GM19035 (cell line): ENCODE data around the gene CHRNB1.

Source experiments
- ATAC-seq: cut with Tn5 transposase; IDR thresholded peaks from one replicate; pipeline ENCODE4 v1.9.1; 2021; ENCODE audit not compliant: unreplicated experiment

The CHRNB1 gene

DNA sequence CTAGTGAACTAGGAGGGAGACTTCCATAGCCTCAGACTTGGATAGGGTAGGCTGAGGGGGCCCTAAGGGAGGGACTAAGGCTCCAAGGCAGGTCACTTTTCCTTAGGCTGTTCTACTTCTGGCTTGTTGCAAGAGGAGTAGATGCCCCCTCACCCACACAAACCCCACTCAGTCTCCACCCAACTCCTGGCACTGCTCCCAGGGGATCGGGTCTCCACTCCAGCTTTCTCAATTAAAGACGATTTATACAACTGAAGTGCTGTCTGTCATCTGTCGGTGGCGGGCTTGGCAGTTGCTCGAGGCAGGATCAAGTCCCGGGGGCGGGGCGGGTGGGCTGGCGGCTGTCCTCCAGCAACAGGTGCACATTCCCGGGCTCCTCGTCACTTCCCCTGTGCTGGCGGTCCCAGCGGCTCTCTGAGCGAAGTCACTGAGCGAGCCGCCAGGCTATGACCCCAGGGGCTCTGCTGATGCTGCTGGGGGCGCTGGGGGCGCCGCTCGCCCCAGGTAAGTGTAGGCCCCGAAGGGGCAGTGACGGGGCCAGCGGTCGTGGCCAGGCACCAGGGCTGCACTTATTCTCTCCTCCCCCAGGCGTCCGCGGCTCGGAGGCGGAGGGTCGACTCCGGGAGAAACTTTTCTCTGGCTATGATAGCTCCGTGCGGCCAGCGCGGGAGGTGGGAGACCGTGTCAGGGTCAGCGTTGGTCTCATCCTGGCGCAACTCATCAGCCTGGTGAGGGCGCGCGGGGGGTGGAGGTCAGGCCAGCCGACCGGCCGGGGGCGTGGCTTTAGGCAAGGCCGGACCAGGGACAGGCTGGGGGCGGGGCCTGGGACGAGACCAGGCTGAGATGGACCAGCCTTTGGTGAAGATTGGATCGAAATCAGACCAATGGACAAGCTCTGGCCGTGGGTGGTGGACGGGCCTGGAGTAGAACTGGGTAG lies at the start of gene CHRNB1:
Gene CHRNB1 (plus strand): TSS at position 380 of the 937 bp plus-strand sequence. CDS start 67 bp downstream, at position 447.
- ATAC-seq: peak; percentile 65

- ATAC-seq: no peak
These were observed 48.7 kb upstream of the CHRNB1 start for GRCh38 chr17:7396147-7396546.

DNA sequence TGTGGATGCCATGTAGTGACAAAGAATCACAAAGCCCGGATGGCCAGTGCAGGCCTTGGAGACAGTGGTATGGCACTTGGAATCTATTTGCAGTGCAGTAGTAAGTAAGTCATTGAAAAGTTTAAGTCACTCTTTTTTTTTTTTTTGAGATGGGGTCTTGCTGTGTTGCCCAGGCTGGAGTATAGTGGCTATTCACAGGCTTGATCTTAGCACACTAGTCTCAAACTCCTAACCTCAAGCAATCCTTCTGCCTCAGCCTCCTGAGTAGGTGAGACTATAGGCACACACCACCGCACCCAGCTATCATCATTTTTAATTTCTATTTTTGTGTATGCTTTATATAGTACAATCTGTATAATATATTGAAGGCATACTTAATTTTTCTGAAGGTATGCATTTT lies 46.2 kb upstream of the CHRNB1 start:
- no peak for ATAC-seq

DNA sequence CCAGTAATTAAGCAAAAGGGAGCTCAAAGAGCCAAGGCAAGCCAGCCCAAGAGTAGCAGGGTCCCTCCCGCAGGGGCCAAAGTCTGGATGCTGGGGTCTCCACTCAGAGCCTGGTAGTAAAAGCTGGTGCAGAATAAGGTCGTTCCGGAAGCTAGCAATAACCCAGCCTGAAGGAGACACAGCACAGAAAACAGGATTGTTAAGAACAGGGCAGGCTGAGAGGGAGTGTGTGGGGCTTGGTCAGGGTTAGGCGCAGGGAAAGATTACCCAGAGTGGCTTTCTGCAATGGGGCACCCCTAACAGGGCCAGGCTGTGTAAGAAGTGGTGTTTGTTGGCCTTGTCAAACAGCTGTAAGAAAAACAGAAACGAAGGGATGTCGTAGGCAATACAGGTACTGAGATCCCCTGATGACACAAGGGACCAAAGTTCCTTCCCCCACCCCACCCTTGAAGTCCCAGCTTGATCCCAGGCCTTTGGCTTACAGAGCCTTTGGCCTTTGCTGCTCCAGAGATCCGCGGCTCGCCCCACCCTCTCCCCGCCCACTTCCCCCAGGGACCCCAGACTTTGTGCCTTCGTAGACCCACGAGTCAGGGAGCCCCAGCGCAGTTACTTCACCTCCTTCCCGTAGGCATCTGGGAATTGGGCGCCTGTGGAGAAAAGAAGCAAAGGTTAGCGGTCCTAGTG lies 41.7 kb upstream of the CHRNB1 start:
- ATAC-seq: no peak

- no peak for ATAC-seq
These were observed 41.2 kb upstream of the CHRNB1 start for GRCh38 chr17:7403727-7403976.

DNA sequence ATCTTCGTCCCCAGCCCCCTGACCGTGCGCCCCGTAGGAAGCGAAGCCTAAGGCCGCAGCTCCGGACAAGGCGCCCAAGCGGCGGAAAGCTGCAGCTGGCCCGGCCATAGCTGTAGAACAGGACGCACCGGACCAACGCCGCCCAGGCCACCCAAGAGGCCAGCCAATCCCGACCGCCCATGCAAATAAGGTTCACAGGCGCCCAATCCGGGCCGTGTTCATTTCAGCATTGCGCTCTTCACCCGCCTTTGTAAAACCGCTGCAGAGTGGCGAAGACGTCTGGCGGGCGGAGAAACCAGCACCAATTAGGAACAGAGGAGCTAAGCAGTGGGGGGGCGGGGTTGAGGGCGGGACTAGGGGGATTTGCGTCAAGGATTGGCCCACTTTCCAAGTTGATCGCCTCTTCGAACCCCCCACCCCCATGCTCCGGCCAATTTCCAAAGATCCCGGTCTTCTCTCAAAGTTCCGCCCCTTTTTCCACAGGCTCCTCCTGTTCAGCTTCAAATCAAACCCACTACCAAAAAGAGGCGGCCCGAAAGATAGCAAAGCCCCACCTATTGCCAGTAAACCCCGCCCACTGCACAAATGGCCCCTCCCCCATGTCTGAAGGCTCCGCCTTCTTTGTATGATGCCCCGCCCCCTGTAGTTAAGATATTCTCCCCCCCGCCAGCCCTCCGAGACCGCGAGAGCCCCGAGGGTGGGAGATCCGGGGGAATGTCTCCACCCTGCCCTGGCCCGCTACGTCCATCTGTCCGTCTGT lies 40.7 kb upstream of the CHRNB1 start, which contains the start of gene TMEM256:
Gene TMEM256 (minus strand): TSS at position 121 of the 760 bp plus-strand sequence. CDS start 13 bp downstream, at position 108.
- peak; percentile 94 for ATAC-seq

DNA sequence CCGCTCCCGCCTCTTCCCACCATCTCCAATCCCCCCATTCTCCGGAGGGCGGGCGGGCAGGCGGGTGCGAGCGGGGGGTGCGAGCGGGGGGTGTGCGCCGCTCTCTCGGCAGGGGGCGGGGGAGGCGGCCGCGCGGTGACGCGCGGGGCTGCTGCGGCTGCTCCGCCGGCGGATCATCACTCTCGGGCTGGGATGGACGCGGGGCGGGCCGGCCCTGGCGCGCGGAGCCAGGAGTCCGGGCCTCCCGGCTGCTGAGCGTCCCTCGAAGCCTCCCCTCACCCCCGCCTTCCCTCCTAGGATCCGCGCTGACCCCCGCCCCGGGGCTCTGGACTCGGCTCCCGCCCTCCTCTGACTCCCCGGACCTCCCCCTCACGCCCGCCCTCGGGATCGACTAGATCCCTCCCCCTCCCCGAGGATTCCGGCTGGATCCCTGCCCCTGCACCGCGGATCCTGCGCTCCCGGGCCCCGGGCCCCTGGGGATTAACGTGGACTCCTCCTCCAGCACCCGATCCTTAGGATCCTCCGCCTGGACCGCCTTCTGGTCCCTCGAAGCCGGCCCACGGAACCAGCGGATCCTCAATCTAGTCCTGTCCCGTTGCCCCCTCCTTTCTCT lies 40.0 kb upstream of the CHRNB1 start:
- ATAC-seq: peak; percentile 11

- no peak for ATAC-seq
These were observed 39.3 kb upstream of the CHRNB1 start for GRCh38 chr17:7405350-7406234.

DNA sequence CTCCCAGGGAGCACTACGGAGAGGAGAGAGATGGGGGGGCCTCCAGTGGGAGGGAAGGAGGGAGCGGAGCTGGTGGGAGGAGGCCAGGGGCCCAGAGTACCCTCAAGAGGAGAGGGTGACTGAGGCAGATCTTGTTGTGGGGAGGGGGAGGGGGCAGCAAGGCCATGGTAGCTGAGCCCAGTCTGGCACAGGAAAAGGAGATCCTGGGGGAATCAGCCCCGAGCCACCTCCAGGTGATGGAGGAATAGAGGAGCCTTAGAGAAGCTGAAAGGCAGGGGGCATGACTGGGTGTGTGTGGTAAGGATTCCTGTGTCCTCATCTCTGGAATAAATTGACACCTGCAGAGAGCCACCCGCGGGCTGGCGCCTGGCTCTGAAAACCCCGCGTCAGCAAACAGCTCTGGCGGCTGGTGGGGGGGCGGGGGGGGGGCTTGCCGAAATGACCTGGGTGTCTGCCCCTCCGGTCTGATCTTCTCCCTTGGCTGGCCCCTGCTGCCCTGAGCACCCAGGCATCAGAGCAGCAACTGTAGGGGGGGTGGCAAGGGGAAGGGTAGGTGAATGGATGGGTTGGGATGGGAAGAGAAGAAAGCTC lies 38.5 kb upstream of the CHRNB1 start:
- no peak for ATAC-seq

DNA sequence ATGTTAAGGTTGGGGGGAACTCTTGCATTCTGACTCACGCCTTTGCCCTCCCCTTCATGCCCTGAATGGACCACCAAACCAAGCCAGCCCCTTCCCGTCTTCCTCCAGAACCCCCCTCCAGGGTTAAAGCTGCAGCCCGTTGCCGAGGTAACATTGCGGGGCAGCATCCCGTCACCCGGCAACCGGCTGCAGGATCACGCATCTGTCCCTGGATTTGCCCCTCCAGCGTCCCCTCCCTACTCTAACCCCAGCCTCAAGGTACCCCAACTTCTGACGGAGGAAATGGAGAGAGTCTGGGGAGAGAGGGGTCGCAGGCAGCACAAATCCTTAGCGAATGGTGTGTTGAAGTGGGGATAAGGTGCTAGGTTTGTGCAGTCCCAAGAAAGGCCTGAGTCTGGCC lies 37.8 kb upstream of the CHRNB1 start:
- ATAC-seq: no peak

- no peak for ATAC-seq
These were observed 37.2 kb upstream of the CHRNB1 start, which contains the start of gene NLGN2 for GRCh38 chr17:7407485-7408251. NLGN2 (plus strand) TSS chr17:7407845; CDS start chr17:7408256, 411 bp downstream.

DNA sequence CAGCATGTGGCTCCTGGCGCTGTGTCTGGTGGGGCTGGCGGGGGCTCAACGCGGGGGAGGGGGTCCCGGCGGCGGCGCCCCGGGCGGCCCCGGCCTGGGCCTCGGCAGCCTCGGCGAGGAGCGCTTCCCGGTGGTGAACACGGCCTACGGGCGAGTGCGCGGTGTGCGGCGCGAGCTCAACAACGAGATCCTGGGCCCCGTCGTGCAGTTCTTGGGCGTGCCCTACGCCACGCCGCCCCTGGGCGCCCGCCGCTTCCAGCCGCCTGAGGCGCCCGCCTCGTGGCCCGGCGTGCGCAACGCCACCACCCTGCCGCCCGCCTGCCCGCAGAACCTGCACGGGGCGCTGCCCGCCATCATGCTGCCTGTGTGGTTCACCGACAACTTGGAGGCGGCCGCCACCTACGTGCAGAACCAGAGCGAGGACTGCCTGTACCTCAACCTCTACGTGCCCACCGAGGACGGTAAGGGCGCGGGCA lies 36.6 kb upstream of the CHRNB1 start:
- ATAC-seq: no peak

DNA sequence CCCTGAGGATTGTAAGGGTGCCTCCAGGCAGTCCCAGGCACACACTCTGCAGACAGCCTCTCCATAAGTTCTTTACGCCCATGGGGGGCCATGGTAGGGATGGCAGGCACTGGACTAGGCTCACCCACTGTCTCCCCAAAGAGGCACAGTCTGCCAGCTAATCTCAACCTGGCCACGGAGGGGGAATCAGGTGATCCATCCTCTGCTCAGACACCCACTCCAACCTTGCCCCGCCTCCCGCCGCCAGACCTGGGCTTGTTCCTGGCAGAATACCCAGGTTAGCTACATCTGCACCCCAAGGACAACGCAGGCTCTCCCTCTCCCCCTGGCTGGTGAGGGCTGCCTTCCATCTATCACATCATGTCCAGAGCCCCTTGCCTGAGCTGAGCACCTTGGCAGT lies 36.0 kb upstream of the CHRNB1 start:
- ATAC-seq: no peak

DNA sequence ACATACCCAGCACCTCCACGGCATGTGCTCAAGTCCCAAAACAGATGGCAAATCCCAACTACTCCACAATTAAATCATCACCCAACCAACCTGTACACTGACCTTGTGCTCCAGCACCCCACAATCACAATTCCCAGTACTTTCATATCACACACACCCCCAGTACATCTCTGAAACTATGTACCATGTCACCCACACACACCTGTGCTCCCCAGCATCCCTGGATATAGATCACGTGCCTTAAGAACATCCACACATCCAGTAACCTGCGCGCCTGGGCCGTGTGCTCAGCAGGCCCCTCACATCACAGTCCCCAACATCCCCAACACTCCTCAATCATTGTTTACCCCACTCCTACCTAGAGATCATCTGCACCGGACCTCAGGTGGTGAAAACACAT lies 35.1 kb upstream of the CHRNB1 start:
- no peak for ATAC-seq

DNA sequence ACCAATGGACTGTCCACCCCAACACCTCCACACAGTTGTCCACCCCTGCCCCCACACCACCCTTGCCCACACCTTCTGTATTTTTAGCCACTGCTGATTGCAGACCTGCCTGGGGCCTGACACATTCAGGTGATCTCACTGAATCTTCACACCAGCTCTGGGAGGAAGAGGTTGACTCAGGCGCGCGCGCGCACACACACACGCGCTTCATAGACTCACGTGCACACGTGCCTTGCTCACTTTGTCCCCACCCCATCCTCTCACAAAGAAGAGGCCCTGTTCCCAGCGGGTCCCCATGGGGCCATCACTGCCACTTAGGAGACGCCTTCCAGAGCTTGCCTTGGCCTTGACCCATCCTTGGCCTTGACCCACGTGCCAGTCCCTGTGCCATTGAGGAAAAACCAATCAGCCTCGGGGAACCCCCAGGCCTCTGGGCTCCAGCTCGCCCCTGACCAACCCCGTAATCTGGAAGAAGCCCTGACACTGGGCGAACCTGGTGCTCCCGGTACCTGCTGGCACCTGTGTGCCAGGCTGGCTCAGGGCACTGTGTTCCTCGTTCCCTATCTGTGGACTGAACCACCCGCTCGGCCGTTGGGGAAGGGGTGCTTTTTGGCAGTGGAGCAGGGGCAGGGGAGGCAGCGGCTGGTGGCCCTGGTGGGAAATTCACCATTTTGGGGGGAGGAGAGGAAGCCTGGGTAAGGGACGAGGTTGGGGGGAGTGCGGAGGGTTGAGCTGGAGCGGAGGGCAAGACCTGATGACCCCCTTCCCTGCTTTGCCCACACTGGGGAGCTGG lies 34.0 kb upstream of the CHRNB1 start:
- no peak for ATAC-seq

- no peak for ATAC-seq
These were observed 33.5 kb upstream of the CHRNB1 start for GRCh38 chr17:7411427-7411750.

DNA sequence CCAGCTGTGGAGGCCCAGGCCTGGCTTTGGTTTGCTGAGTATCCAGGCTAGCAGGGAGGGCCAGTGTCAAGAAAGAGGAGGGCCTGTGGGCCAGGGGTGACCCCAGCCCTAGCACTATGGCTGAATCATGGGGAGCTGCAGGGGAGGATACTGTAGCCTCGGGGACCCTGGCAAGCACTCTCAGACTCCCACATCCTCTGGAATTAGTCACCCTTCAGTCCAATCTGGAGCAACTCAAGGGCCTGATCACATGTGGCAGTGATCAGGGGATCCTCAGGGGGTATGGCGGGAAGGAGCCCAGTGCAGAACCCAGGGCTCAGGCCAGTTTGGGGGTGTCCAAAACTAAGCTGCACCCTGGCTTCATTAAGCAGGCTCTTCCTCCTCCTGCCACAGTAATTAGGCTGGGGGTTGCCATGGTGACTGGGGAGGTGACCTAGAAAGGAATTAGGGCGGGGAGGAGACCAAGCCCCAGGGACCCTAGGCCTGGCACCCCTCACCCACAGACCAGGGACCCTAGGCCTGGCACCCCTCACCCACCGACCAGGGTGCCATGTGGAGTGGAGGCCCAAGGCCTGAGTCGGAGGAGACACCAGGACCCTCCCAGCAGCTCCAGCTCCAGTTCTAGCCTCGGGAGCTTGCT lies 31.4 kb upstream of the CHRNB1 start:
- no peak for ATAC-seq

GRCh38 chr17:7414837-7415236 lies 30.0 kb upstream of the CHRNB1 start:
- ATAC-seq: no peak
